A549 (cell line): ENCODE results near the gene VIM.

Source experiments
- BHLHE40 ChIP-seq: IDR thresholded peaks from 2 replicates; pipeline ENCODE4 v1.6.1; 2012; ENCODE audit warnings: low read depth, low read length, inconsistent platforms
- HDAC2 ChIP-seq: fragments of 200-600 bp; sonication (generic); IDR thresholded peaks from 2 replicates; pipeline ENCODE4 v1.6.1; 2016
- JUN ChIP-seq, 2 experiments: fragments of >200 bp; sonication (Bioruptor Twin); formaldehyde crosslinking; IDR thresholded peaks; 2 replicates in 1 of 2; 3 replicates in 1 of 2; pipeline ENCODE4 v1.6.1; 2016 to 2017
- NFE2L2 ChIP-seq: fragments of 150-350 bp; conservative IDR thresholded peaks from 2 replicates; pipeline ENCODE4 v1.6.1; 2014; ENCODE audit warnings: low read length
- POLR2A ChIP-seq: IDR thresholded peaks from 2 replicates; pipeline ENCODE4 v1.6.1; 2012; ENCODE audit warnings: mild to moderate bottlenecking, low read length
- RAD21 ChIP-seq, 2 experiments: fragments of >200 bp in 1 of 2; sonication (Bioruptor Twin) in 1 of 2; formaldehyde crosslinking in 1 of 2; IDR thresholded peaks in 1 of 2; conservative IDR thresholded peaks in 1 of 2; 2 replicates in 1 of 2; 3 replicates in 1 of 2; pipeline ENCODE4 v1.6.1; 2012 to 2018; ENCODE audit warnings: inconsistent platforms in 1 of 2
- RFX5 ChIP-seq: fragments of 450-650 bp; IDR thresholded peaks from 2 replicates; pipeline ENCODE4 v1.7.1; 2014; ENCODE audit warnings: antibody characterized with exemption, mild to moderate bottlenecking, moderate library complexity
- SMC3 ChIP-seq: fragments of >200 bp; sonication (Bioruptor Twin); formaldehyde crosslinking; IDR thresholded peaks from 3 replicates; pipeline ENCODE4 v1.6.1; 2018; ENCODE audit warnings: inconsistent platforms
- TF ChIP-seq, protein P1 (sequence below): fragments of >200 bp; sonication (Bioruptor Twin); formaldehyde crosslinking; IDR thresholded peaks from 3 replicates; pipeline ENCODE4 v1.5.1; 2016
- TF ChIP-seq, protein P2 (sequence below): fragments of 200-600 bp; sonication (generic); IDR thresholded peaks from 2 replicates; pipeline ENCODE4 v1.6.1; 2016; ENCODE audit warnings: antibody characterized with exemption, mild to moderate bottlenecking, moderate library complexity
- TF ChIP-seq, protein P3 (sequence below): fragments of 150-350 bp; IDR thresholded peaks from 2 replicates; pipeline ENCODE4 v1.6.1; 2014; ENCODE audit warnings: low read depth, mild to moderate bottlenecking, low read length
- TF ChIP-seq, protein P4 (sequence below): IDR thresholded peaks from 2 replicates; pipeline ENCODE4 v1.6.1; 2012
- TF ChIP-seq, protein P5 (sequence below): fragments of 450-650 bp; IDR thresholded peaks from 2 replicates; pipeline ENCODE4 v1.6.1; 2014; ENCODE audit warnings: antibody characterized with exemption

DNA sequence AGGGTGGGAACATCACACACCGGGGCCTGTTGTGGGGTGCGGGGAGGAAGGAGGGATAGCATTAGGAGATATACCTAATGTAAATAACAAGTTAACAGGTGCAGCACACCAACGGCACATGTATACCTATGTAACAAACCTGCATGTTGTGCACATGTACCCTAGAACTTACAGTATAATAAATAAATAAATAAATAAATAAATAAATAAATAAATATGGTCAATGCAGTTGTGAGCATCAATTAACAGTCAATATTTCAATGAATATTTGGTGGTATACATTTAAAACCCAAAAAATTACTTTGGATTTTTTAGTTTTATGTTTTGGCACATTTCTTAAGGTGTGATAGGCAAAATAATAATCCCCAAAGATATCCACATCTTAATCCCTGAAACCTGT, 42.2 kb upstream of the VIM start:
- TF ChIP-seq JUN (IDR thresholded peaks at IDR 0.05) = no peak
- TF ChIP-seq, protein P1, sequence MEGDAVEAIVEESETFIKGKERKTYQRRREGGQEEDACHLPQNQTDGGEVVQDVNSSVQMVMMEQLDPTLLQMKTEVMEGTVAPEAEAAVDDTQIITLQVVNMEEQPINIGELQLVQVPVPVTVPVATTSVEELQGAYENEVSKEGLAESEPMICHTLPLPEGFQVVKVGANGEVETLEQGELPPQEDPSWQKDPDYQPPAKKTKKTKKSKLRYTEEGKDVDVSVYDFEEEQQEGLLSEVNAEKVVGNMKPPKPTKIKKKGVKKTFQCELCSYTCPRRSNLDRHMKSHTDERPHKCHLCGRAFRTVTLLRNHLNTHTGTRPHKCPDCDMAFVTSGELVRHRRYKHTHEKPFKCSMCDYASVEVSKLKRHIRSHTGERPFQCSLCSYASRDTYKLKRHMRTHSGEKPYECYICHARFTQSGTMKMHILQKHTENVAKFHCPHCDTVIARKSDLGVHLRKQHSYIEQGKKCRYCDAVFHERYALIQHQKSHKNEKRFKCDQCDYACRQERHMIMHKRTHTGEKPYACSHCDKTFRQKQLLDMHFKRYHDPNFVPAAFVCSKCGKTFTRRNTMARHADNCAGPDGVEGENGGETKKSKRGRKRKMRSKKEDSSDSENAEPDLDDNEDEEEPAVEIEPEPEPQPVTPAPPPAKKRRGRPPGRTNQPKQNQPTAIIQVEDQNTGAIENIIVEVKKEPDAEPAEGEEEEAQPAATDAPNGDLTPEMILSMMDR = no peak
- no peak for TF ChIP-seq BHLHE40
- TF ChIP-seq POLR2A = no peak
- TF ChIP-seq NFE2L2 = no peak
- no peak for TF ChIP-seq RFX5
- TF ChIP-seq, protein P2, sequence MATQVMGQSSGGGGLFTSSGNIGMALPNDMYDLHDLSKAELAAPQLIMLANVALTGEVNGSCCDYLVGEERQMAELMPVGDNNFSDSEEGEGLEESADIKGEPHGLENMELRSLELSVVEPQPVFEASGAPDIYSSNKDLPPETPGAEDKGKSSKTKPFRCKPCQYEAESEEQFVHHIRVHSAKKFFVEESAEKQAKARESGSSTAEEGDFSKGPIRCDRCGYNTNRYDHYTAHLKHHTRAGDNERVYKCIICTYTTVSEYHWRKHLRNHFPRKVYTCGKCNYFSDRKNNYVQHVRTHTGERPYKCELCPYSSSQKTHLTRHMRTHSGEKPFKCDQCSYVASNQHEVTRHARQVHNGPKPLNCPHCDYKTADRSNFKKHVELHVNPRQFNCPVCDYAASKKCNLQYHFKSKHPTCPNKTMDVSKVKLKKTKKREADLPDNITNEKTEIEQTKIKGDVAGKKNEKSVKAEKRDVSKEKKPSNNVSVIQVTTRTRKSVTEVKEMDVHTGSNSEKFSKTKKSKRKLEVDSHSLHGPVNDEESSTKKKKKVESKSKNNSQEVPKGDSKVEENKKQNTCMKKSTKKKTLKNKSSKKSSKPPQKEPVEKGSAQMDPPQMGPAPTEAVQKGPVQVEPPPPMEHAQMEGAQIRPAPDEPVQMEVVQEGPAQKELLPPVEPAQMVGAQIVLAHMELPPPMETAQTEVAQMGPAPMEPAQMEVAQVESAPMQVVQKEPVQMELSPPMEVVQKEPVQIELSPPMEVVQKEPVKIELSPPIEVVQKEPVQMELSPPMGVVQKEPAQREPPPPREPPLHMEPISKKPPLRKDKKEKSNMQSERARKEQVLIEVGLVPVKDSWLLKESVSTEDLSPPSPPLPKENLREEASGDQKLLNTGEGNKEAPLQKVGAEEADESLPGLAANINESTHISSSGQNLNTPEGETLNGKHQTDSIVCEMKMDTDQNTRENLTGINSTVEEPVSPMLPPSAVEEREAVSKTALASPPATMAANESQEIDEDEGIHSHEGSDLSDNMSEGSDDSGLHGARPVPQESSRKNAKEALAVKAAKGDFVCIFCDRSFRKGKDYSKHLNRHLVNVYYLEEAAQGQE = no peak
- TF ChIP-seq, protein P3, sequence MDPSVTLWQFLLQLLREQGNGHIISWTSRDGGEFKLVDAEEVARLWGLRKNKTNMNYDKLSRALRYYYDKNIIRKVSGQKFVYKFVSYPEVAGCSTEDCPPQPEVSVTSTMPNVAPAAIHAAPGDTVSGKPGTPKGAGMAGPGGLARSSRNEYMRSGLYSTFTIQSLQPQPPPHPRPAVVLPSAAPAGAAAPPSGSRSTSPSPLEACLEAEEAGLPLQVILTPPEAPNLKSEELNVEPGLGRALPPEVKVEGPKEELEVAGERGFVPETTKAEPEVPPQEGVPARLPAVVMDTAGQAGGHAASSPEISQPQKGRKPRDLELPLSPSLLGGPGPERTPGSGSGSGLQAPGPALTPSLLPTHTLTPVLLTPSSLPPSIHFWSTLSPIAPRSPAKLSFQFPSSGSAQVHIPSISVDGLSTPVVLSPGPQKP = no peak
- TF ChIP-seq, protein P4, sequence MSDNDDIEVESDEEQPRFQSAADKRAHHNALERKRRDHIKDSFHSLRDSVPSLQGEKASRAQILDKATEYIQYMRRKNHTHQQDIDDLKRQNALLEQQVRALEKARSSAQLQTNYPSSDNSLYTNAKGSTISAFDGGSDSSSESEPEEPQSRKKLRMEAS = no peak
- no peak for TF ChIP-seq RAD21 (conservative IDR thresholded peaks at IDR 0.05 in 1 of 2, IDR thresholded peaks at IDR 0.05 in 1 of 2)
- TF ChIP-seq, protein P5, sequence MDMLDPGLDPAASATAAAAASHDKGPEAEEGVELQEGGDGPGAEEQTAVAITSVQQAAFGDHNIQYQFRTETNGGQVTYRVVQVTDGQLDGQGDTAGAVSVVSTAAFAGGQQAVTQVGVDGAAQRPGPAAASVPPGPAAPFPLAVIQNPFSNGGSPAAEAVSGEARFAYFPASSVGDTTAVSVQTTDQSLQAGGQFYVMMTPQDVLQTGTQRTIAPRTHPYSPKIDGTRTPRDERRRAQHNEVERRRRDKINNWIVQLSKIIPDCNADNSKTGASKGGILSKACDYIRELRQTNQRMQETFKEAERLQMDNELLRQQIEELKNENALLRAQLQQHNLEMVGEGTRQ = no peak
- TF ChIP-seq SMC3 = no peak
- no peak for TF ChIP-seq HDAC2
